Esophagus squamous epithelium (tissue), 4 donors: ENCODE results near the gene OSBPL10.
"Not testable (repeated sequence)": the region's sequence is repeated elsewhere in the genome, so short reads cannot be mapped to it uniquely, and the experiment has no call there.

Experiments used
- POLR2A ChIP-seq, 4 donors: fragments of 450-650 bp; IDR thresholded peaks; one replicate each; pipeline ENCODE4 v1.6.1; 2017; ENCODE audit warnings: antibody characterized with exemption in 4 of 4, mild to moderate bottlenecking in 4 of 4, moderate library complexity in 3 of 4
- TF ChIP-seq, protein P1 (sequence below), 6 experiments: fragments of 450-650 bp in 4 of 6; fragments of 200-600 bp in 2 of 6; sonication (generic) in 2 of 6; IDR thresholded peaks; one replicate each; pipeline ENCODE4 v1.5.1; 2016 to 2019; ENCODE audit warnings: antibody characterized with exemption in 6 of 6, mild to moderate bottlenecking in 4 of 6, moderate library complexity in 4 of 6

DNA sequence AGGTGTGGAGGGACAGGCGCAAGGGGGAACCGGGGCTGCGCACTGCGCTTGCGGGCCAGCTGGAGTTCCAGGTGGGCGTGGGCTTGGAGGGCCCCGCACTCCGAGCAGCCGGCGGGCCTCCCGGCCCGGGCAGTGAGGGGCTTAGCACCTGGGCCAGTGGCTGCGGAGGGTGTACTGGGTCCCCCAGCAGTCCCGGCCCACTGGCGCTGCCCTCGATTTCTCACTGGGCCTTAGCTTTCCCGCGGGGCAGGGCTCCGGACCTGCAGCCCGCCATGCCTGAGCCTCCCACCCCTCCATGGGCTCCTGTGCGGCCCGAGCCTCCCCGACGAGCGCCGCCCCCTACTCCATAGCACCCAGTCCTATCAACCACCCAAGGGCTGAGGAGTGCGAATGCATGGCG lies 111.0 kb downstream of the OSBPL10 start:
- not testable (repeated sequence) for TF ChIP-seq POLR2A (IDR thresholded peaks at IDR 0.05)
- TF ChIP-seq, protein P1, sequence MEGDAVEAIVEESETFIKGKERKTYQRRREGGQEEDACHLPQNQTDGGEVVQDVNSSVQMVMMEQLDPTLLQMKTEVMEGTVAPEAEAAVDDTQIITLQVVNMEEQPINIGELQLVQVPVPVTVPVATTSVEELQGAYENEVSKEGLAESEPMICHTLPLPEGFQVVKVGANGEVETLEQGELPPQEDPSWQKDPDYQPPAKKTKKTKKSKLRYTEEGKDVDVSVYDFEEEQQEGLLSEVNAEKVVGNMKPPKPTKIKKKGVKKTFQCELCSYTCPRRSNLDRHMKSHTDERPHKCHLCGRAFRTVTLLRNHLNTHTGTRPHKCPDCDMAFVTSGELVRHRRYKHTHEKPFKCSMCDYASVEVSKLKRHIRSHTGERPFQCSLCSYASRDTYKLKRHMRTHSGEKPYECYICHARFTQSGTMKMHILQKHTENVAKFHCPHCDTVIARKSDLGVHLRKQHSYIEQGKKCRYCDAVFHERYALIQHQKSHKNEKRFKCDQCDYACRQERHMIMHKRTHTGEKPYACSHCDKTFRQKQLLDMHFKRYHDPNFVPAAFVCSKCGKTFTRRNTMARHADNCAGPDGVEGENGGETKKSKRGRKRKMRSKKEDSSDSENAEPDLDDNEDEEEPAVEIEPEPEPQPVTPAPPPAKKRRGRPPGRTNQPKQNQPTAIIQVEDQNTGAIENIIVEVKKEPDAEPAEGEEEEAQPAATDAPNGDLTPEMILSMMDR (IDR thresholded peaks at IDR 0.05) = not testable (repeated sequence)
